ENCODE data around the gene SHC4. TPM values are rescaled to one million over a fixed set of nuclear protein-coding genes. Genes with fewer than 3 reads are reported as not detected.

The SHC4 gene
- total and polyA plus RNA-seq, 2 of the 8 experiments (the other 6 are each of a cell fraction or from before 2014, with no cell fraction given): 0.15 to 0.30 TPM

- Histone ChIP-seq H3K4me1 (replicated peaks in 1 of 4; ENCODE audit: control insufficient read depth in 3 of 4, insufficient read depth in 4 of 4, low read length in 3 of 4) (peaks cover 0 to 3% (median 0%) of the 10 kb centered on the region in 4 experiments; a peak in 1 of 7 replicates), H2BK12ac (ENCODE audit: low read depth, low read length) (no peak overlapping the region), H3K14ac (ENCODE audit: insufficient read length) (no peak overlapping the region), H2BK5ac (ENCODE audit: low read depth, low read length) (no peak overlapping the region), H3K36me3 (ENCODE audit: control insufficient read depth in 2 of 4, insufficient read depth in 4 of 4, low read length in 3 of 4) (no peaks in the 10 kb centered on the region), H2BK15ac (ENCODE audit: low read length) (no peak overlapping the region), H4K5ac (ENCODE audit: insufficient read length, low read depth, low read length) (no peak overlapping the region), H4K8ac (ENCODE audit: extremely low read depth, insufficient read depth, low read length) (no peak overlapping the region), H3K18ac (ENCODE audit: extremely low read depth, low read length) (no peak overlapping the region), H2BK120ac (replicated peaks; ENCODE audit: low read depth, low read length) (no peak overlapping the region), H2AK5ac (ENCODE audit: low read depth, low read length) (no peak overlapping the region), H3K4me3 (ENCODE audit: extremely low read depth in 1 of 4, insufficient read depth in 2 of 4, low read depth in 3 of 4, low read length in 4 of 4) (no peak overlapping the region), H2BK20ac (ENCODE audit: low read length) (no peak overlapping the region), H3K23ac (ENCODE audit: insufficient read length) (no peak overlapping the region), H3K79me1 (ENCODE audit: low read depth, low read length) (no peaks in the 10 kb centered on the region), H3K27me3 (replicated peaks in 1 of 4; ENCODE audit: control insufficient read depth in 3 of 4, extremely low read depth in 1 of 4, insufficient read depth in 3 of 4, low read length in 3 of 4) (no peaks in the 10 kb centered on the region), H4K20me1 (replicated peaks in 1 of 2; ENCODE audit: control insufficient read depth in 1 of 2, insufficient read depth in 2 of 2, low read length in 2 of 2) (no peaks in the 10 kb centered on the region), H3K4me2 (ENCODE audit: insufficient read depth in 1 of 2, low read depth in 2 of 2, low read length in 2 of 2) (no peak overlapping the region), H2AFZ (ENCODE audit: low read length) (peak overlapping the region; percentile 19; the same call in 1 of the 2 replicates), H3K79me2 (ENCODE audit: control insufficient read depth in 1 of 2, insufficient read depth in 2 of 2, low read length in 2 of 2) (no peaks in the 10 kb centered on the region), H3K56ac (replicated peaks; ENCODE audit: insufficient read length, low read depth, low read length) (no peak overlapping the region), H3K9me3 (ENCODE audit: insufficient read depth in 2 of 2, low read depth in 1 of 2, low read length in 1 of 2) (no peaks in the 10 kb centered on the region), H3K9ac (replicated peaks in 1 of 4; ENCODE audit: extremely low read depth in 1 of 4, low read depth in 3 of 4, low read length in 3 of 4) (no peak overlapping the region; a peak in 1 of 7 replicates), H3K4ac (replicated peaks; ENCODE audit: insufficient read length, low read depth, low read length) (no peak overlapping the region), H4K91ac (replicated peaks; ENCODE audit: insufficient read length, low read length) (no peak overlapping the region), H3K23me2 (ENCODE audit: low read depth, low read length) (no peaks in the 10 kb centered on the region), H3K27ac (ENCODE audit: low read depth, low read length) (no peak overlapping the region)
- WGBS, 2 experiments (ENCODE audit: extremely low coverage in 1 of 2, insufficient coverage in 1 of 2, insufficient read length in 1 of 2, insufficient replicate concordance in 2 of 2, low coverage in 1 of 2, low lambda C conversion rate in 2 of 2, missing lambda C conversion rate in 1 of 2): 78% methylated on average over 3 of the region's 3 CpGs; no CpG with 5 or more reads in 1 of the 2 experiments
- ChIA-PET CTCF (ENCODE audit: partially characterized antibody) (interaction anchor here (0.6 to 2.8 kb wide), 5 partner anchors 20 to 116 kb away, joined by 3 to 17 read pairs (median 4); partner anchors contain the start of gene SHC4), POLR2A (ENCODE audit: partially characterized antibody) (interaction anchor here (1.5 kb wide), 1 partner anchor 88 kb away, joined by 3 read pairs; no protein-coding TSS in a partner anchor)
- TF ChIP-seq MAFK (IDR thresholded peaks at IDR 0.05; ENCODE audit: low read depth, low read length): 0 out of 2 replicates have a peak, but pooled peaks have one; percentile 10
- no peak for TF ChIP-seq KDM5A (IDR thresholded peaks at IDR 0.05; ENCODE audit: low read length)
- peak; percentile 20; the same call in 1 of the 2 replicates for TF ChIP-seq BACH1 (IDR thresholded peaks at IDR 0.05; ENCODE audit: low read length)
- no peak for FAIRE-seq
- DNase-seq (ENCODE audit: low read depth in 1 of 2, low spot score in 2 of 2): no peak
Observed at GRCh38 chr15:48865370-48866079, 98.2 kb downstream of the SHC4 start.
